HG03378 (cell line): ENCODE data around the gene HOMER3.
"Not testable (repeated sequence)": the region's sequence is repeated elsewhere in the genome, so short reads cannot be mapped to it uniquely, and the experiment has no call there.

Experiments
- ATAC-seq: cut with Tn5 transposase; IDR thresholded peaks from one replicate; pipeline ENCODE4 v1.9.1; 2021; ENCODE audit warnings: mild to moderate bottlenecking, moderate library complexity; ENCODE audit not compliant: unreplicated experiment

HOMER3 gene

GRCh38 chr19:18928018-18928805 is 12.8 kb downstream of the HOMER3 start:
- ATAC-seq = no peak

GRCh38 chr19:18924684-18925213 is 16.3 kb downstream of the HOMER3 start:
- no peak for ATAC-seq

GRCh38 chr19:18922228-18922985 is 18.6 kb downstream of the HOMER3 start:
- ATAC-seq = no peak

- ATAC-seq = no peak
Measured at GRCh38 chr19:18921593-18921992, 19.4 kb downstream of the HOMER3 start.

- ATAC-seq = no peak
Measured at GRCh38 chr19:18920400-18920799, 20.6 kb downstream of the HOMER3 start.

GRCh38 chr19:18919900-18920214 is 21.2 kb downstream of the HOMER3 start:
- ATAC-seq = no peak

- ATAC-seq = peak; percentile 92
Measured at GRCh38 chr19:18919086-18919899, 21.7 kb downstream of the HOMER3 start, which contains the start of the genes COPE and DDX49. Gene COPE, minus strand, starts transcription at chr19:18919387. Its CDS starts 39 bp downstream, at chr19:18919348. Gene DDX49, plus strand, starts transcription at chr19:18919715. Its CDS starts 27 bp downstream, at chr19:18919742.

- ATAC-seq = not testable (repeated sequence)
Measured at GRCh38 chr19:18917593-18917992, 23.4 kb downstream of the HOMER3 start.

- no peak for ATAC-seq
Measured at GRCh38 chr19:18915639-18916038, 25.4 kb downstream of the HOMER3 start.

- ATAC-seq = no peak
Measured at GRCh38 chr19:18913466-18913865, 27.6 kb downstream of the HOMER3 start.

GRCh38 chr19:18912933-18913332 is 28.1 kb downstream of the HOMER3 start:
- no peak for ATAC-seq

- ATAC-seq = no peak
Measured at GRCh38 chr19:18910801-18911436, 30.1 kb downstream of the HOMER3 start.

GRCh38 chr19:18910010-18910409 is 31.0 kb downstream of the HOMER3 start:
- ATAC-seq = no peak

GRCh38 chr19:18908917-18909619 is 31.9 kb downstream of the HOMER3 start:
- ATAC-seq = no peak

- no peak for ATAC-seq
Measured at GRCh38 chr19:18906605-18907519, 34.2 kb downstream of the HOMER3 start.

GRCh38 chr19:18905513-18906236 is 35.3 kb downstream of the HOMER3 start:
- ATAC-seq = no peak

GRCh38 chr19:18905058-18905456 is 36.0 kb downstream of the HOMER3 start:
- ATAC-seq = no peak

- no peak for ATAC-seq
Measured at GRCh38 chr19:18904334-18905057, 36.5 kb downstream of the HOMER3 start.
